K562 (cell line): Measurements from ENCODE around the gene PITPNB. TPM values are rescaled to one million over a fixed set of nuclear protein-coding genes. Genes with fewer than 3 reads are reported as not detected.

Experiments used
- ATAC-seq: fragments of 200-7000 bp; cut with Tn5 transposase; 3 replicates; pipeline ENCODE4 v1.9.1; 2020; ENCODE audit warnings: moderate library complexity
- BruUV-seq: library from RNA; stranded (reverse); fragments of 400-500 nt; replicated peaks from 2 replicates; lab custom pipeline; 2021; lab: Mats Ljungman, UMichigan
- CTCF ChIA-PET: fragments of 300-600 bp; formaldehyde crosslinking; extraction: SDS; loops from one replicate; lab custom pipeline; 2021; ENCODE audit warnings: low intra/inter-chr PET ratio; lab: Yijun Ruan, JAX
- POLR2A ChIA-PET: fragments of 300-600, 350-650 bp; sonication (Branson Sonifier 250); formaldehyde crosslinking; extraction: SDS; loops from one replicate; lab custom pipeline; 2021; ENCODE audit warnings: antibody characterized with exemption, inconsistent platforms; lab: Yijun Ruan, JAX
- DNase-seq, 4 experiments: peaks; one replicate each; pipeline versions ENCODE4 v3.0.0 to v3.0.0-alpha.2; 2011 to 2018; ENCODE audit warnings: low spot score in 3 of 4, mixed read lengths in 3 of 4; ENCODE audit errors: extremely low read depth in 1 of 4
- FAIRE-seq: peaks from 2 replicates; lab custom pipeline; 2011; peaks lifted over from hg19 to GRCh38; lab: Jason Lieb, UNC
- H2AFZ ChIP-seq: 2 replicates; pipeline ENCODE4 v1.6.0; 2011; ENCODE audit warnings: low read depth, low read length, control low read depth, inconsistent platforms
- H3K27ac ChIP-seq: fragments of 200-600 bp; 3 replicates; pipeline ENCODE4 v1.8.0; 2011; ENCODE audit warnings: low read depth, mild to moderate bottlenecking, control low read depth, inconsistent platforms, low read length, moderate library complexity, mixed read lengths; ENCODE audit errors: extremely low read depth
- H3K27me3 ChIP-seq, 2 experiments: fragments of 300-600 bp in 1 of 2; 2 replicates in 1 of 2; 3 replicates in 1 of 2; pipeline versions ENCODE4 v1.6.0 to v1.8.0; 2011; ENCODE audit warnings: inconsistent platforms in 2 of 2, low read length in 2 of 2, mild to moderate bottlenecking in 1 of 2, mixed read lengths in 1 of 2, moderate library complexity in 1 of 2; ENCODE audit not compliant: control insufficient read depth in 2 of 2, insufficient read depth in 2 of 2
- H3K36me3 ChIP-seq: fragments of 300-600 bp; 3 replicates; pipeline ENCODE4 v1.8.0; 2011; ENCODE audit warnings: mild to moderate bottlenecking, low read length, inconsistent platforms; ENCODE audit not compliant: control insufficient read depth, insufficient read depth
- H3K4me1 ChIP-seq, 2 experiments: fragments of 200-600 bp in 1 of 2; replicated peaks in 1 of 2; 2 replicates in 1 of 2; 3 replicates in 1 of 2; pipeline versions ENCODE4 v1.5.1 to v1.8.0; 2011; ENCODE audit warnings: inconsistent platforms in 2 of 2, low read length in 2 of 2, mild to moderate bottlenecking in 1 of 2, mixed read lengths in 1 of 2, moderate library complexity in 1 of 2; ENCODE audit not compliant: control insufficient read depth in 2 of 2, insufficient read depth in 2 of 2
- H3K4me2 ChIP-seq: 2 replicates; pipeline ENCODE4 v1.6.1; 2011; ENCODE audit warnings: low read length, control low read depth, inconsistent platforms, mixed read lengths; ENCODE audit not compliant: insufficient read depth
- H3K4me3 ChIP-seq: fragments of 200-600 bp; sonication (generic), shearing (Covaris generic); 2 replicates; pipeline ENCODE4 v1.5.1; 2016; ENCODE audit warnings: control low read depth, inconsistent platforms
- H3K79me2 ChIP-seq: fragments of 200-600 bp; 3 replicates; pipeline ENCODE4 v1.8.0; 2011; ENCODE audit warnings: low read length, inconsistent platforms; ENCODE audit not compliant: control insufficient read depth, insufficient read depth
- H3K9ac ChIP-seq, 2 experiments: 2 replicates each; pipeline versions ENCODE4 v1.6.0 to v1.6.1; 2011; ENCODE audit warnings: low read depth in 2 of 2, low read length in 2 of 2, control low read depth in 1 of 2, inconsistent platforms in 1 of 2, mild to moderate bottlenecking in 1 of 2, mixed read lengths in 1 of 2; ENCODE audit not compliant: insufficient read depth in 1 of 2
- H3K9me1 ChIP-seq: one replicate; pipeline ENCODE4 v1.6.0; 2011; ENCODE audit warnings: inconsistent platforms, mild to moderate bottlenecking, low read length, moderate library complexity; ENCODE audit not compliant: control insufficient read depth, insufficient read depth
- H3K9me3 ChIP-seq: replicated peaks from 2 replicates; pipeline ENCODE4 v1.5.1; 2011; ENCODE audit warnings: low read depth, low read length, inconsistent platforms; ENCODE audit not compliant: control insufficient read depth, insufficient read depth
- H4K20me1 ChIP-seq: replicated peaks from 2 replicates; pipeline ENCODE4 v1.6.1; 2011; ENCODE audit warnings: low read length, inconsistent platforms, mixed read lengths; ENCODE audit not compliant: control insufficient read depth, insufficient read depth
- C11orf30 ChIP-seq: fragments of 450-650 bp; IDR thresholded peaks from 2 replicates; pipeline ENCODE4 v1.6.1; 2016; ENCODE audit warnings: low read depth, mild to moderate bottlenecking
- CBX8 ChIP-seq: fragments of 200-600 bp; sonication (generic); IDR thresholded peaks from 2 replicates; pipeline ENCODE4 v1.6.1; 2012; ENCODE audit warnings: borderline replicate concordance, mixed run types, low read depth, mild to moderate bottlenecking, moderate library complexity, mixed read lengths, low read length, control low read depth, inconsistent platforms; ENCODE audit not compliant: poor library complexity, severe bottlenecking; ENCODE audit errors: extremely low read depth
- DIDO1 ChIP-seq: fragments of 450-650 bp; IDR thresholded peaks from 2 replicates; pipeline ENCODE4 v1.6.1; 2016; ENCODE audit warnings: low read depth, missing biosample characterization, missing genetic modification characterization
- ETV1 ChIP-seq: fragments of 450-650 bp; conservative IDR thresholded peaks from 2 replicates; pipeline ENCODE4 v1.6.1; 2016; ENCODE audit warnings: missing genetic modification characterization, control low read depth, low read depth, missing compliant biosample characterization
- ETV5 ChIP-seq: sonication (generic); formaldehyde crosslinking; IDR thresholded peaks from 2 replicates; pipeline ENCODE4 v1.4.0; 2020; ENCODE audit warnings: low read depth, mild to moderate bottlenecking, missing genetic modification reagents
- FOXM1 ChIP-seq, 2 experiments: fragments of 450-650 bp in 1 of 2; sonication (generic) in 1 of 2; formaldehyde crosslinking in 1 of 2; IDR thresholded peaks; 2 replicates each; pipeline versions ENCODE4 v1.6.1 to v1.9.0; 2017 to 2022; ENCODE audit warnings: low read depth in 2 of 2, mild to moderate bottlenecking in 2 of 2, missing genetic modification reagents in 1 of 2, moderate library complexity in 1 of 2
- MAFG ChIP-seq: fragments of 450-650 bp; conservative IDR thresholded peaks from 2 replicates; pipeline ENCODE4 v1.6.1; 2016; ENCODE audit warnings: missing genetic modification characterization, missing compliant biosample characterization
- NR1H2 ChIP-seq: sonication (generic); formaldehyde crosslinking; IDR thresholded peaks from 2 replicates; pipeline ENCODE4 v1.4.0; 2020; ENCODE audit warnings: mild to moderate bottlenecking, missing genetic modification reagents
- ZFP91 ChIP-seq: sonication (generic); formaldehyde crosslinking; IDR thresholded peaks from 2 replicates; pipeline ENCODE4 v1.8.0; 2022; ENCODE audit warnings: mild to moderate bottlenecking, missing genetic modification reagents
- ZNF316 ChIP-seq: fragments of 450-650 bp; IDR thresholded peaks from 2 replicates; pipeline ENCODE4 v1.6.1; 2016
- WGBS: fragments of 100-300 bp; shearing (Covaris generic); methylation state at CpG from one replicate; pipeline ENCODE4 v1.1.6; 2016; ENCODE audit warnings: low coverage, mixed read lengths; ENCODE audit not compliant: insufficient coverage; ENCODE audit errors: missing lambda C conversion rate; 5-methylcytosine and 5-hydroxymethylcytosine counted together
- in situ Hi-C: fragments of 300-500 bp; cut with MboI; formaldehyde crosslinking; loops from 4 replicates; pipeline ENCODE4 v1.15.0; 2018; ENCODE audit warnings: inconsistent platforms, mixed read lengths
- intact Hi-C: fragments of 100-400 bp; cut with micrococcal nuclease; formaldehyde crosslinking; loops from 2 replicates; pipeline ENCODE4 v1.14.2; 2022
- polyA plus RNA-seq, 8 experiments: library from polyadenylated mRNA; depleted of rRNA in 4 of 8; stranded (reverse) in 5 of 8; unstranded in 3 of 8; fragments of >200 nt; fragmentation: Nextera tagmentation in 2 of 8; fragmentation: Illumina TruSeq in 1 of 8; extraction: Ambion mirVana in 2 of 8; extraction: Trizol in 1 of 8; gene quantifications; 2 replicates each; pipeline versions ENCODE4 v1.2.1 to v1.2.3, GENCODE V29; 2011 to 2014; ENCODE audit warnings: inconsistent platforms in 1 of 8, missing spikeins in 1 of 8
- total RNA-seq, 7 experiments: library from RNA; depleted of rRNA in 6 of 7; stranded (reverse); fragments of >200 nt in 6 of 7; fragmentation: Illumina TruSeq in 2 of 7; extraction: Trizol in 2 of 7; gene quantifications; 2 replicates each; pipeline versions ENCODE4 v1.2.1 to v1.2.3, GENCODE V29; 2011 to 2021; ENCODE audit warnings: low replicate concordance in 1 of 7

The PITPNB gene
- total and polyA plus RNA-seq, 9 of the 15 experiments (the other 6 are each of a cell fraction or from before 2014, with no cell fraction given), result 13.1 to 52.4 (median 34.7) TPM

- no peak for FAIRE-seq
- Histone ChIP-seq H3K36me3 (peaks cover 60% of the 10 kb centered on the region), H3K4me3 (no peak overlapping the region), H4K20me1 (no peaks in the 10 kb centered on the region), H3K27ac (no peak overlapping the region), H3K4me1 (no peaks in the 10 kb centered on the region; a peak in 2 of 5 replicates), H3K9me1 (no peaks in the 10 kb centered on the region), H3K79me2 (peaks cover 22% of the 10 kb centered on the region), H3K4me2 (no peak overlapping the region), H3K9ac (no peak overlapping the region), H3K9me3 (no peaks in the 10 kb centered on the region), H2AFZ (no peak overlapping the region), H3K27me3 (no peaks in the 10 kb centered on the region)
- in situ Hi-C loops, result no loop called here
- no peak for DNase-seq
- ChIA-PET POLR2A (interaction anchor here (0.6 to 1.0 kb wide), 2 partner anchors 13 to 100 kb away, joined by 3 read pairs; no protein-coding TSS in a partner anchor), CTCF (no interaction called here)
- ATAC-seq, result no peak
- TF ChIP-seq NR1H2 (CRISPR knock-in tag) (no peak), CBX8 (no peak), ZFP91 (CRISPR knock-in tag) (no peak), FOXM1 (IDR thresholded peaks at IDR 0.05; ENCODE audit: low read depth) (no peak), FOXM1 (CRISPR knock-in tag; IDR thresholded peaks at IDR 0.05; ENCODE audit: low read depth) (no peak), ETV5 (no peak), ZNF316 (peak; percentile 81), ETV1 (tag) (no peak), MAFG (tag) (peak; percentile 21; the same call in 1 of the 2 replicates), C11orf30 (peak; percentile 35), DIDO1 (no peak)
- 100% methylated on average over 1 of the region's 1 CpG for WGBS
- intact Hi-C loops, result no loop called here
- no TSS peak for BruUV-seq
Observed at GRCh38 chr22:27900153-27900552, 18.9 kb downstream of the PITPNB start.
